HG02642 (cell line): ENCODE measurements around the gene EGFLAM.
A peak's percentile ranks its signal among the peaks of the same experiment; 100 is the strongest.

ENCODE experiments used
- ATAC-seq: cut with Tn5 transposase; IDR thresholded peaks from one replicate; pipeline ENCODE4 v1.9.1; 2021; ENCODE audit warnings: mild to moderate bottlenecking; ENCODE audit not compliant: unreplicated experiment, poor library complexity

The EGFLAM gene

GRCh38 chr5:38441453-38442246 lies 183.3 kb downstream of the EGFLAM start:
- ATAC-seq, result peak; percentile 99

GRCh38 chr5:38442247-38442573 lies 183.9 kb downstream of the EGFLAM start:
- no peak for ATAC-seq

DNA sequence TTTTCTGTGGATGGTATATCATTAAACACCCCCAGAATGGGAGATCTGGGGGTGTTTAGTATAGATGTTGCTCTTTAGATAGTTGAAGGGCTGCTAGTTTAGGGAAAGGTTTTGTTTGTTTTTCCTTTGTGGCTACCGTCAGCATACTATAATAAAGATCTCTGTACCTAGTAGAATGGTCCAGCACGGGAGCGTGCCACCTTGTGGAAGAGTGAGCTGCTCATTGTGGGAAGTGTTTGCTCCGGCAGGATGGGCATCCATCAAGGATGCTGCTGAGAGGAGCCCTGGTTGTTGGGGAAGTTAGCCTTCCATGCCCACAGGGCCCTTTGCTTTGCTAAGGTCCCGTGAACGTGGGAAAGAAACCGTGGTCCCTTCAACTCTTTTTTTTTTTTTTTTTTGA lies 185.0 kb downstream of the EGFLAM start:
- no peak for ATAC-seq

DNA sequence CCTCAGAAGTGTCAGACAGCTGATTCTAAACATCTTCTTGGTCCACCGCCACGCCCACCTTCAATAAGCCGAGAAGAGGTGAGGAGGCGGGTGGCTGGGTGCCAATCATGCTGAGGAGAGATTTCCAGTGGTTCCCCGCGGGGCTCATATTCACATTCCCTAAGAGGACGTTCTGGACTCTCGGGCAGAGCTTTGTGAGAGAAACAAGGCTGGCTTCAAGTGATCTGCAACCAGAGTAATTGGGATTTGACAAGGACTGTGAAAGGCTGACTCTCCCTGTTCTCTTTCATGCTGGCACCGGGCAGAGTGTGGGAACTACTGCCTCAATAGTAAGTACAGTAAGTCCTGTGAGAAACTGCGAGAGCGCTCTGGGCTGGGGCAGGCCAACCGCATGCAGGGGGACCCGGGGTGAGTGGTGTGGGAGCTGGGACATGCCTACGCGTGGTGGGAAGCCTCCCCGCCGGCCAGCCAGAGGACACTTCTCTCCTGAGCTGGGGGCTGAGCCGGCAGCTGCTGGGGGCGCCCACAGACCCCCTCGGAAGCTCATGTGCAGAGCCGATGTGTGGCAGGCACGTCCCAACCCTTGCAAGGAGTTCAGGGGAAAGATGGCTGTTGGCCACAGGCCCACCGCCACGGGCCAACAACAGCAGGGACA lies 187.1 kb downstream of the EGFLAM start:
- no peak for ATAC-seq

- no peak for ATAC-seq
Observed at GRCh38 chr5:38446029-38446522, 187.7 kb downstream of the EGFLAM start.

DNA sequence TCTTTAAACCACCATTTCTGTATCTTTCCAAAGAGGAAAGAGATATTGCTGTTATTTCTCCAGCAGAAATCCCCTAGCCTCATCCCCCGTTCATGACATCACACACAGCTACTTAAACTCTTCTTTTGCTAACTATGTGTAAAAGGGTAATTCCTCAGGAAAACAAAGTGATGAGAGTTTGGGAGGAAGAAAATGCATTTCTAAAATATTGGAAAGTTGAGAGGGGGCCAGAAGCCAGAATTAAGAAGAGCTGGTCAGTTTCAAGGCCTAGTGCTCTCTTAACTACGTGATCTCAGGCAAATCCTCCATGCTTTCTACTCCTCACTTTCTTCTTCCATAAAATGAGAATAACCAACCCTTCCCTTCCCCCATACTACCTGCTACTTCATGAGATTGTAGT lies 188.7 kb downstream of the EGFLAM start:
- ATAC-seq, result no peak

DNA sequence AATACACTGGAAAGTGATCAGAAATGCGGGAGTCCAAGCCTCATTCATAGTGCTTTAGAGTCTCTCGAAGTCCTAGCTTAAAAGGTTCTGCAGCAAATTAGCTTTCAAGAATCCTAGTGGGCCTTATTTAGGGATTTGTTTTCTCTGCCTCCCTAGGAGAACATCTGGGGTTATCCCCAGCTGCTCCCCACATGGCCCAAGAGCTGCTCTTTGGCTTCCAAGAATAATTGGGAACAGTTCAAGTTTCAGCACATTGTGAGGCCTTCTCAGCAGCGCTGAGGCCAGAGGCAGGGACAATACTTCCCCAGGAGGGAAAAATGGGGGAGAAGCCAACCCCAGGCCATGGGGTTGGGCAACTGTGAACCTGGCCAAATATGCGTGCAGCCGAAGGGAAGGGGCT lies 189.4 kb downstream of the EGFLAM start:
- no peak for ATAC-seq

DNA sequence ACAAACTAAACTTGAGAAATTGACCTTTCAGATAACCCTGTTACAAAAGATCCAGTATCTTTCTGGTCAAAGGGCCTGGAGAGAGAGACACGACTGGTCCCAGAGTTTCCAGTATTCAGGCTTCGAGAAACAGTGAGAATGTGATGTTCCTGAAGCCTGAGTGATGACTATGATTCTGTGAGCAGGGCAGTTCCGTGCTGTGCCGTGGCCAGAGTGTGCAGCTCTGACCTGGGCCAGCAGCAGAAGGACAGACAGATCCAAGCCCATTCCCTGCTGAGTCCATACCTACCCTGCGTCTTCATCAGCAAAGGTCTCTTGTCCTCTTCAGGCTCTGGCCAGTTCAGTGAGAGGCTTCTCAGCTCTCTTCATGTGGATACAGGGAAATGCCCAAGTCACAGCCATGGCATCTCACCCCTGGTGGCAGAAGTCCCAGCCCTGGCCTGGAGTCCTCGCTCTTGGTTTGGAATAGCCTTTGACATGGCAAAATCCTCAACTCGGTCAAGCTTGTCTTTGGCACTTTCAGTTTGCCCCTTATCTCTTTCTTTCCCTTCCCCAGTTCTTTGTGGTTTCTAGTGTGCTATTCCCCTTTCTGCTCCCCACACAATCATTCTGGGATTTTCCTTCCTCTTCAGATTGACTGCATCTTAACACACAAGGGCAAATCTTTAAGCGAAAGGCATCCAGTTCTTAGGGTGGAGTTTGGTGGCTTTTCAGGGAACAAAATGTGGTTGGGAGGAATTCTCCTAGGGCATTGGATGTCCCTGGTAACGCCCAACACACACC lies 190.4 kb downstream of the EGFLAM start:
- ATAC-seq, result no peak

DNA sequence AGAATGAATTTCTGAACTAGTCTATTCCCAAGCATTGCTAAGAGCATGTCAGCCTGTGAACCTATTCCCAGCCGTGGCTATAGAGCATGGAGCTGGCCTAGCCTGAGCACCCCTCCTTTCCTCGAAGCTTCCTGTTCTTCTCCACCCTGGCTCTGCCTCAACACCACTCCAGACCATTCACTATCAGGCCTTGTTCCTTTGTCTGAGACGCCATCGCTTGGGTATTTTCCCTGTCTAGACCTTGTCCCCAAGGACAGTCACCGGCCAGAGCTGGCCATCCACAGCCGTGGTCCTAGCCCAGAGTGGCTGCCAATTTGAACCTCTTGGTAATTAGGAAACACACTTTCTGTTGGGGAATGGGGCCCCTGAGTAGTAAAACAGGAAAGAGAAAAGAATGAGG lies 192.3 kb downstream of the EGFLAM start:
- ATAC-seq, result no peak

DNA sequence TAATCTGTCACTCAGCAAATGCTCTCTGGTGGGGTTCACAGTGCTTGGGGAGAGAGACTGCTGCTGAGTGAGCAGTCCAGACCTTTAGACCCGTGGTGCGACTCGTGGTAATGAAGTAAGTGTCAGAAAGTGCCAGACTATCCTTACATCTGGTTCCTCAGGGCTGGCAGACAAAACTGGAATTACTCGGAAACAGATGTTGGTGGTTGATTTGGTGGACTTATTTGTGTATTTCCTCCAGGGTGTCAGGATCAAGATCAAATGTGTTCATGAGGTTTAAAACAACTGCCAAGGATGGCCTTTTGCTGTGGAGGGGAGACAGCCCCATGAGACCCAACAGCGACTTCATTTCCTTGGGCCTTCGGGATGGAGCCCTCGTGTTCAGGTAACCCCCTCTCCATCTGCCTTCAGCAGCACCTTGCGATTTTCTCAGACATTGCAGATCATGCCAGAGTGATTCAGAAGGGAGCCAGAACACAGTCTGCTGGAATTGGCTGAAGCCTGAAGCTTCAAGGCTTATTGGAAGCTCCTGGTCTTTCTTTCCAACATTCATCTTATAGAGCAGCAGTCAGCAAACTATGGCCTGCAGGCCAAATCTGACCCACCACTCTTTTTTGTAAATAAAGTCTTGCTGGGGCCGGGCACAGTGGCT lies 192.8 kb downstream of the EGFLAM start:
- ATAC-seq, result no peak

- ATAC-seq, result no peak
Observed at GRCh38 chr5:38452201-38452600, 193.8 kb downstream of the EGFLAM start.

GRCh38 chr5:38453506-38453905 lies 195.1 kb downstream of the EGFLAM start:
- ATAC-seq, result peak; percentile 97

DNA sequence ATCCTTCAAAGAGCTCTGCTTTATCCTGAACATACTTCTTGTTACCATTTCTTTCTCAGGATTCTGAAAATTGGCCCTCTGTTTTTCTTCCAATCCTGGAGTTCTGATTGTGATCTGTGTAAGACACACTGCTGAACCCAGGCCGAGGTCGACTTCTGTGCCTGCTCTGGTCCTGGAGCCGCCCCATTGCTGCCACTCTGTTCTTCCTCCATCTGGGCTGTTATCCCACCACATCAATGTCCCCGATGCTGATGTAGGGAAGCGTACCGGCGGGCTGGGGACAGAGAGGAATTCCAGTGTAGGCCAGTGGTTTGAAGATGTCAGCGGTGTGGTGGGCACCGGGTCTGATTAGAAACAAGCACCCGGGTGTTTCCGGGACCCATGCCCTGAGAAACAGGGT lies 195.6 kb downstream of the EGFLAM start:
- ATAC-seq, result peak; percentile 7

DNA sequence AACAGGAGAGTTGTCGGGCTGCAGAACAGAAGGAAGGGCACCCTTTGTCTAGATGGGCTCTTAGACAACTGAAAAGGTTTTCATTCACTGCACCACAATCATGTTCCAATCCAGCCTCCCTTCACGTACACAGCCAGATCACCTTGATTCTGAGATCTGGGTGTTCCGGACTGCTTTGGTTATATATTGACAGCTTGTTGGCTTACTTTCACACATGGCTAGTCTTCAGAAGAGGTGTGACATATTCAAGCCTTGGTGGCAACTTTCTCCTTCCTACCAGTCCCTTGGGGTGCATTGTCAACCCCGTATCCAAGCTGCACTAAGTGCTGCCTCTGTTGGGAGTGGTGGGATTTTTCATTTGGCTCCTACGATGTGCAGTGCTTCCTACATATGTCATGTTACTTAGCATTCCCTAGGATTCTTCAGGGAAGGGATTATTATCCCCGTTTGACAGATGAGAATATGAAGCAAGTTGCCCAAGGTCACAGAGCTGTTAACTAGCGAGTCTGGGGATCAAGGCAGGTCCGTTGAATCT lies 197.5 kb downstream of the EGFLAM start:
- peak; percentile 27 for ATAC-seq

GRCh38 chr5:38456657-38457399 lies 198.5 kb downstream of the EGFLAM start:
- ATAC-seq, result no peak

DNA sequence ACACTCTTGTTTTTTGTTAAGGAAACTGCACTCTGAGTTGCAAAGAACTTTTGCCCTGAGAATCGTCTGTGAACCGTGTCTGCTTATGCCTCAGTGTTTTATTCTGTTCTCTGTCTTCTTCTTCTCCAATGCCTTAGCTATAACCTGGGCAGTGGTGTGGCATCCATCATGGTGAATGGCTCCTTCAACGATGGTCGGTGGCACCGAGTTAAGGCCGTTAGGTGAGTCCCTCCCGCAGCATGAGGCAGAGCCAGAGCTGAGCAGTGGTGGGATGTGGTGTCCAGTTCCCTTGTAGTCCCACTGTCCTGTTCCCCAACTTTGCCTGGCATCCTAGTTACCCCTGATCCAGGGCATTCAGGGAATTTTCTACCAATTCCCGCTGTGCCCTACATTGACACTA lies 199.8 kb downstream of the EGFLAM start:
- no peak for ATAC-seq

- no peak for ATAC-seq
Observed at GRCh38 chr5:38462976-38463633, 204.7 kb downstream of the EGFLAM start.

DNA sequence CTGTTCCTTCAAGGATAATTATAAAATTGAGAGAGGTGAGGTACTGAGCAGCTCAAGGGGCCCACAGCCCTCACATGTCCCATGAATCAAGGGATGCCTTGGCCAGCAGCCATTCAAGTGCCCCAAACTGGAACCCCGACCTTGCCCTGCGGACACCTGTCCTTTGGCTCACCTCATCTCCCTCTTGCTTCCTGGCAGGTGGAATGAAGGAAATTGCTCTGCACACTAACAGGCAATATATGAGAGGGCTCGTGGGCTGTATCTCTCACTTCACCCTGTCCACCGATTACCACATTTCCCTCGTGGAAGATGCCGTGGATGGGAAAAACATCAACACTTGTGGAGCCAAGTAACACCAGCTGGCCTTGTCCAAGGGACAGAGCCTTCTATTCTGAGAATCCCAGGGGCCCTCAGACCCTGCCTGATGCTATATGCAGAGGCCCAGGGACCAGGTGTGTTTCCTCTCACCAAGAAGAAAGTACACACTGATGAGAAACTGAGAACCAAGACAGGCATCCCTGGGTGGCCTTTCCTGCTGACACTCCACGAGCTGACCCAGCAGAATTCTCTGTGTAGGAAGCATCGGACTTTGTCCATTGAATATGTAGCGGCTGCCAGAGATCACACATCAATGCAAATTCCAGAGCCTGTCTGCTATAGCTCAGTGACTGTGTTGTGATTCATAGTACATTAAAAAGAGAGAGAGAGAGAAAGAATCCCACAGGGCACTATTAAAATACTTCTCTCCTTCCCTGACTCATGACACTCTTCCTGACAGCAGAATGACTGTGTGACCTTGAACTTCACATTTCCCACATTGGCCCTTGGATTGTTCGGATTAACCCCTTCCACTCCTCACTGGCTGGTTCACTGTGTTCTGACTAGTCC lies 205.5 kb downstream of the EGFLAM start:
- no peak for ATAC-seq
